Central memory CD4-positive, alpha-beta T cell (primary cell): ENCODE results near the gene FMO5.
"Not testable (repeated sequence)": the region's sequence is repeated elsewhere in the genome, so short reads cannot be mapped to it uniquely, and the experiment has no call there.

Source experiments
- DNase-seq: peaks from one replicate; pipeline ENCODE4 v3.0.0; 2022

The FMO5 gene

GRCh38 chr1:147238925-147239820, 14.0 kb upstream of the FMO5 start:
- DNase-seq, result no peak

- DNase-seq, result no peak
Measured at GRCh38 chr1:147238053-147238902, 13.1 kb upstream of the FMO5 start.

GRCh38 chr1:147236959-147237791, 12.0 kb upstream of the FMO5 start:
- DNase-seq, result no peak

- no peak for DNase-seq
Measured at GRCh38 chr1:147236448-147236847, 11.3 kb upstream of the FMO5 start.

GRCh38 chr1:147235822-147236221, 10.7 kb upstream of the FMO5 start:
- DNase-seq, result no peak

GRCh38 chr1:147233903-147234302, 8.8 kb upstream of the FMO5 start:
- not testable (repeated sequence) for DNase-seq

- not testable (repeated sequence) for DNase-seq
Measured at GRCh38 chr1:147231032-147231431, 5.9 kb upstream of the FMO5 start.

GRCh38 chr1:147223740-147224615, 1.2 kb downstream of the FMO5 start:
- DNase-seq, result no peak

GRCh38 chr1:147218606-147219005, 6.5 kb downstream of the FMO5 start:
- no peak for DNase-seq

- DNase-seq, result no peak
Measured at GRCh38 chr1:147217141-147217540, 8.0 kb downstream of the FMO5 start.

- DNase-seq, result no peak
Measured at GRCh38 chr1:147216124-147216523, 9.0 kb downstream of the FMO5 start.

- no peak for DNase-seq
Measured at GRCh38 chr1:147215540-147215916, 9.6 kb downstream of the FMO5 start.

GRCh38 chr1:147214842-147215539, 10.1 kb downstream of the FMO5 start:
- DNase-seq, result no peak

GRCh38 chr1:147214325-147214724, 10.8 kb downstream of the FMO5 start:
- no peak for DNase-seq

GRCh38 chr1:147213271-147213670, 11.9 kb downstream of the FMO5 start:
- DNase-seq, result no peak

- no peak for DNase-seq
Measured at GRCh38 chr1:147211577-147211976, 13.6 kb downstream of the FMO5 start.

- no peak for DNase-seq
Measured at GRCh38 chr1:147210987-147211386, 14.2 kb downstream of the FMO5 start.

GRCh38 chr1:147209825-147210821, 15.0 kb downstream of the FMO5 start:
- DNase-seq, result no peak

GRCh38 chr1:147208619-147209018, 16.5 kb downstream of the FMO5 start:
- no peak for DNase-seq

- no peak for DNase-seq
Measured at GRCh38 chr1:147207192-147207591, 17.9 kb downstream of the FMO5 start.
